Omental fat pad (tissue), 4 donors: ENCODE data around the gene OR10K1. TPM values are rescaled to one million over a fixed set of nuclear protein-coding genes. Genes with fewer than 3 reads are reported as not detected.
"Not testable (repeated sequence)": the region's sequence is repeated elsewhere in the genome, so short reads cannot be mapped to it uniquely, and the experiment has no call there.

ENCODE experiments used
- ATAC-seq: fragments of 150-250 bp; one replicate; pipeline ENCODE4 v1.9.1; 2016; ENCODE audit warnings: mild to moderate bottlenecking, moderate library complexity; ENCODE audit not compliant: low FRiP score
- DNase-seq: peaks from one replicate; pipeline ENCODE4 v3.0.0-alpha.2; 2019; ENCODE audit warnings: low spot score
- total RNA-seq, 4 donors: library from RNA; depleted of rRNA; stranded (reverse); fragments of >200 nt; gene quantifications; one replicate each; pipeline ENCODE4 v1.1.0, GENCODE V29; 2016
- TF ChIP-seq, protein P1 (sequence below), 3 donors: fragments of 450-650 bp; IDR thresholded peaks; one replicate each; pipeline ENCODE4 v1.5.1; 2016 to 2017; ENCODE audit warnings: antibody characterized with exemption in 3 of 3, mild to moderate bottlenecking in 3 of 3, moderate library complexity in 2 of 3

Gene OR10K1, protein sequence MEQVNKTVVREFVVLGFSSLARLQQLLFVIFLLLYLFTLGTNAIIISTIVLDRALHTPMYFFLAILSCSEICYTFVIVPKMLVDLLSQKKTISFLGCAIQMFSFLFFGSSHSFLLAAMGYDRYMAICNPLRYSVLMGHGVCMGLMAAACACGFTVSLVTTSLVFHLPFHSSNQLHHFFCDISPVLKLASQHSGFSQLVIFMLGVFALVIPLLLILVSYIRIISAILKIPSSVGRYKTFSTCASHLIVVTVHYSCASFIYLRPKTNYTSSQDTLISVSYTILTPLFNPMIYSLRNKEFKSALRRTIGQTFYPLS
- total RNA-seq, result not detected

DNA sequence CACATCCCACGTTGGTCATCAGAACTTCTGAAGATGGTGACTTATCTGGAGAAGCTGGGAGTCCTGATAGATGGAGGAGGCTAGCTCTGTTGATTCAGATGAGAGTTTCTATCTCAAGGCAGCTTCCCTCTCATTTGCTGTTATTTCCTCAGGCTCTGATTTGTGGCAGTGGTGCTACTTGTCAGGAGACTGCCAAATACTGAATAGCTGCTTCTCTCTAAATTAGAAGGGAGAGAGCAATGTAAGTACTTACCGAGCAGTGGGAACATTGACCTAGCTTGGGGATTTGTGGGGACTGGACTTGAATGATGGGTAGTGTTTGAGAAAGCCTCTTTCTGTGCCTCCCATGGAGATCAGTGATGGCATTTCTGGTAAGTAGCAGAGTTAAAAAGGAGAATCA, at the start of gene OR10K1:
Gene OR10K1 (plus strand): TSS at position 301 of the 400 bp plus-strand sequence. CDS start 3,728 bp downstream, outside the sequence.
- no peak for DNase-seq
- TF ChIP-seq, protein P1, sequence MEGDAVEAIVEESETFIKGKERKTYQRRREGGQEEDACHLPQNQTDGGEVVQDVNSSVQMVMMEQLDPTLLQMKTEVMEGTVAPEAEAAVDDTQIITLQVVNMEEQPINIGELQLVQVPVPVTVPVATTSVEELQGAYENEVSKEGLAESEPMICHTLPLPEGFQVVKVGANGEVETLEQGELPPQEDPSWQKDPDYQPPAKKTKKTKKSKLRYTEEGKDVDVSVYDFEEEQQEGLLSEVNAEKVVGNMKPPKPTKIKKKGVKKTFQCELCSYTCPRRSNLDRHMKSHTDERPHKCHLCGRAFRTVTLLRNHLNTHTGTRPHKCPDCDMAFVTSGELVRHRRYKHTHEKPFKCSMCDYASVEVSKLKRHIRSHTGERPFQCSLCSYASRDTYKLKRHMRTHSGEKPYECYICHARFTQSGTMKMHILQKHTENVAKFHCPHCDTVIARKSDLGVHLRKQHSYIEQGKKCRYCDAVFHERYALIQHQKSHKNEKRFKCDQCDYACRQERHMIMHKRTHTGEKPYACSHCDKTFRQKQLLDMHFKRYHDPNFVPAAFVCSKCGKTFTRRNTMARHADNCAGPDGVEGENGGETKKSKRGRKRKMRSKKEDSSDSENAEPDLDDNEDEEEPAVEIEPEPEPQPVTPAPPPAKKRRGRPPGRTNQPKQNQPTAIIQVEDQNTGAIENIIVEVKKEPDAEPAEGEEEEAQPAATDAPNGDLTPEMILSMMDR (IDR thresholded peaks at IDR 0.05), result no peak
- no peak for ATAC-seq

DNA sequence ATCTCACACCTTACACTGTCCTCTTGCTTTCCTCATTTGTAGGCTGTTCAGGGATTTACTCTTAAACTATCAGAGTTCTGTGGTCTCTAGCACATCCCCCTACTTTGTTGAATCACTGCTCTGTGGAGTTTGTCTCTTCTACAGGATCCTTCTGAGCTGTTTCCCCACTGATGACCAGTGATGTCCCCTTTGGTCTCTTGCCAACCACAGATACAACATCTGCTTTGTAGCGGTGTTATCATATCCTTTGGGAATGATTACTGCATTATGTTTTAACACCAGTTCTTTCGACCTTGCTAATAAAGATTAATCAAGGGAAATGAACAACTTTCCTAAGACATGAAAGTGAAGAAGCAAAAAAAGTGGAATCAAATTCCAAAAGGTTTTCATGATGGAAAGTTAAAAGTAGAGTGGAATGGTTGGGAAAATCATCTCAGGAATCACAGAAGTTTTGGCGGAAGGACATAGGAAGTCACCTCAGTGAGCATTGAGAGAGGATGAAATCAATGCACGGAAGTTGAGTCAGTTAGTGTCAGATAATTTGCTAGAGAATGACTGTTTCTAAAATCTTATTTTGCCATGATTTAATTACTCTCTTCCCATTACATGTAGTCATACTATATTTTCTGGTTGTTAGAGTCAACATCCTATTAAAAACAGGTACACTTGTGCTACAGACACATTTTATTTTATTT, 46.8 kb upstream of the OR10K1 start:
- TF ChIP-seq, protein P1 (IDR thresholded peaks at IDR 0.05), result no peak
- no peak for DNase-seq
- no peak for ATAC-seq

DNA sequence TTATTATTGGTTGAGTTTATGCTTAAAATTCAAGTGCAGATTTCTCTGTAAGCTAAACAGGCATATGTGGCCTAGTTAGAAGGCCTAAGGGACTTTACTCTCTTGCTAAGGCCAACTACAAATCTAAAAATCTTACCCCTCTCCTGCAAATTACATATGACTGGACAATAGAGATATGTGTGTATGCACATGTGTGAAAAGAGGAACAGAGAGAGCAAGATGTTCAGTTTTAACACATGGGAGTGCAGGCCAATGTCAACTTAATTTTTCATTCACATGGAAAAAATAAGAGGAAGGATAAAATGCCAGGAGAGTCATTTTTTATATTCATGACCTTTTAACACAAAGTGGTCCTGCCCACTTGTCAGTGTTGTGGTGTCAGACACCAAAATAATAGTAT, 44.0 kb upstream of the OR10K1 start:
- TF ChIP-seq, protein P1 (IDR thresholded peaks at IDR 0.05), result no peak
- DNase-seq (no peak), ATAC-seq (no peak)

DNA sequence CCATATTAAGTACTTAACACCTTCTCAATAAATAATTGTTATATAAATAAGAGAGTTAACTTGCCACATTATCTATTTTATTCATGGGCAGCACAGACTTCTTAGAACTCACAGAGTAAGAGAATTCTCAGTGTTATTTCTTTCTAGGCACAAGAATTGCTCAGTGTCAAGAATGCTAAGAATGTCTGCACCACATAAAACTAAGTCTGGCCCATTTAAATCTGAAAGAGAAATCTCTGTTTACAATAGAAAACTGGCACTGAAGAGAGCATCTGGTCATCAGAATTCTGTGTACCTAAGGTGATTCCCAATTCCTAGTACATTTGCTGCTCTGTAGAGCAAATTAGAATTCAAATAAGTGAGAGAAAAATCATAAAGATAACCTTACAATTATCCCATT, 39.4 kb upstream of the OR10K1 start:
- DNase-seq (no peak), ATAC-seq (no peak)
- TF ChIP-seq, protein P1 (IDR thresholded peaks at IDR 0.05), result no peak

DNA sequence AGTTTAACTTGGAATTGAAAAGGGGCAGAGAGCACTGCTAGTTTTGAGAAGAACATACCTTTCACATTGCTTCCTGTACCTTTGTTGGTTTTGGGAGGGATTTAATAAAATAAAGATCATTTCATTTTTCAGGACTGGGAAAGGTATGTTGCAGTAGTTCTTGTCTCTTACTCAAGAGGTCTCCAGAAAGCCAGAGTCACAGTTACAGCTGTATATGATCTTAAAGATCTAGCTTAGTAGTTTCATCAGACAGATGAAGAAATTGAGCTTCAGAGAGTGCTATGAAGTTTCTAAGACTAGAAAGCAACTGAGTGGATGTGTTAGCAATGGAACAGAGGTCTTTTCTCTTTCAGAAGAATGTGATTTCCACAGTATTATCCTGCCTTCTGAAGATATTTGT, 36.6 kb upstream of the OR10K1 start:
- TF ChIP-seq, protein P1 (IDR thresholded peaks at IDR 0.05), result no peak
- no peak for DNase-seq
- no peak for ATAC-seq

DNA sequence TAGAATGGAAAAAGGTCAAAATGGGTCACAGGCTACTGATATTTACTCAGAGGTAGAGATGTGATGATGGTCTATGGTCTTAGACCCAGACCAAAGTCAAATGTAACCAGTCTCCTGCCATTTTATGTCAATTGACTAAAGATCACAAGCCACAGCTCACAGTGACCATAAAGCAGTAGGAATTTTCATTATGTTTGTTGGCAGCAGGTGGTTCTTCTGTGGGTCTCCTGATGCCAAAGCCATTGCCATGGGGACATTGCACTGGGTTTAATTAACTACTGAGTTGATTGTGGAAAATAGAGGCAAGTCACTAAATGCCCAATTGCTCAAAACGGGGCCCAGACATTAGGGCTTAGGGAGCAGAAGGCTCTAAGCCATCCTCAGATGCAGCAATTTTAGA, 35.5 kb upstream of the OR10K1 start, which contains the start of gene OR10K2:
Gene OR10K2 (minus strand): TSS at position 101 of the 400 bp plus-strand sequence. CDS start 5,371 bp downstream, outside the sequence.
- TF ChIP-seq, protein P1 (IDR thresholded peaks at IDR 0.05), result no peak
- ATAC-seq (no peak), DNase-seq (no peak)

DNA sequence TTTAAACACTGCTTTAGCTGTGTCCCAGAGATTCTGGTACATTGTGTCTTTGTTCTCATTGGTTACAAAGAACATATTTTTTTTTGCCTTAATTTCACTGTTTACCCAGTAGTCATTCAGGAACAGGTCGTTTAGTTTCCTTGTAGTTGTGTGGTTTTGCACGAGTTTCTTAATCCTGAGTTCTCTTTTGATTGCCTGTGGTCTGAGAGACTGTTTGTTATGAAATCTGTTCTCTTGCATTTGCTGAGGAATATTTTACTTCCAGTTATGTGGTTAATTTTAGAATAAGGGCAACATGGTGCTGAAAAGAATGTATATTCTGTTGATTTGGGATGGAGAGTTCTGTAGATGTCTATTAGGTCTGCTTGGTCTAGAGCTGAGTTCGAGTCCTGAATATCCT, 31.5 kb upstream of the OR10K1 start:
- DNase-seq, ATAC-seq: not testable (repeated sequence)
